GM18868 (cell line): ENCODE results near the gene FASTKD3.

ENCODE experiments used
- ATAC-seq: cut with Tn5 transposase; IDR thresholded peaks from one replicate; pipeline ENCODE4 v1.9.1; 2021; ENCODE audit warnings: mild to moderate bottlenecking, moderate library complexity; ENCODE audit not compliant: unreplicated experiment

The FASTKD3 gene

GRCh38 chr5:7881091-7881490 lies 12.3 kb upstream of the FASTKD3 start:
- no peak for ATAC-seq

- peak; percentile 97 for ATAC-seq
These were observed 9.6 kb upstream of the FASTKD3 start for GRCh38 chr5:7878381-7878873.

DNA sequence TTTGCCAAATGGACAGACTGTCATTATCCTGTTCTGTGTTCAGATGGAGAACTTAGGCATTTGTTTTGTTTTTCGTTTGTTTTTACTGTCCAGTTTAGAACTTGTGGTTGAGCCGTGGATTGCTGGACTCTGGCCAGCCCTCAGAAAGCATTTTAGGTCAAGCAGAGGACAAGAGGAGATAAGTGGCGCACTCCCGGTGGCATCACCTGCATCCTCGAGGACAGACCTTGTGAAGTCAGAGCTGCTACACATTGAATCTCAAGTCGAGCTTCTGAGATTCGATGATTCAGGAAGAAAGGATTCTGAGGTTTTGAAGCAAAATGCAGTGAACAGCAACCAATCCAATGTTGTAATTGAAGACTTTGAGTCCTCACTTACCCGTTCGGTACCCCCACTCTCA lies 9.0 kb upstream of the FASTKD3 start:
- no peak for ATAC-seq

GRCh38 chr5:7876867-7877266 lies 8.0 kb upstream of the FASTKD3 start:
- ATAC-seq: peak; percentile 43

DNA sequence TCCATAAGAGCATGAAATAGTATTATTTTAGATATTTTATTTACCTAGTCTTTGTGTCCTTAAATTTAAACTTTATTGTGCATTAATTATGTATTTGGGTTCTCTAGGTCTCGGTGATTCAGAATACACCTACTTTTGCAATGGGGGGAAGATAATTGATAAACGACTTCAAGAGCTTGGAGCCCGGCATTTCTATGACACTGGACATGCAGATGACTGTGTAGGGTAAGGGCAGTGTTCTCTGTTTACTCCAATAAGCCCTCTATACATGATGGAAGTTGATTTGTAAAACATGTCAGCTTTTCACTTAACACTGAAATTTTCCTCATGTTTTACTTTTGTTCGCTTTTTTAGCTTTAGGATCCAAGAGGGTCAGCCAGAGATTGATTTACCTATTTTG lies 6.3 kb upstream of the FASTKD3 start:
- ATAC-seq: no peak

DNA sequence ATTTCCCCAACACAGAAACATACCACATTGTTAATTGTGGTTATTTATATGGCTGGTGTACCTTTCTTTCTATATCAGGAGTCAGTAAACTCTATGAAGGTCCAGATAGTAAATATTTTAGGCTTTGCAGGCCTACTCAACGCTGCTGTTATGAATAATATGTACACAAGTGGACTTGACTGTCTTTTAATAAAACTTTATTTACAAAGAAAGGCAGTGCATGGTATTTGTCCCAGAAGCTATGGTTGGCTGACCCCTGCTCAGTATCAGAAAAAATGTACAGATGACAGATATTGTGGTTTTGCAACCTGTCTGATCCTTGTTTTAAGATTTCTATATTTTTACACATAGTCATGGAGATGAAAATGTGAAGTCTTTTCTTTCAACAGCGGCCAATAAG lies 5.8 kb upstream of the FASTKD3 start:
- no peak for ATAC-seq

DNA sequence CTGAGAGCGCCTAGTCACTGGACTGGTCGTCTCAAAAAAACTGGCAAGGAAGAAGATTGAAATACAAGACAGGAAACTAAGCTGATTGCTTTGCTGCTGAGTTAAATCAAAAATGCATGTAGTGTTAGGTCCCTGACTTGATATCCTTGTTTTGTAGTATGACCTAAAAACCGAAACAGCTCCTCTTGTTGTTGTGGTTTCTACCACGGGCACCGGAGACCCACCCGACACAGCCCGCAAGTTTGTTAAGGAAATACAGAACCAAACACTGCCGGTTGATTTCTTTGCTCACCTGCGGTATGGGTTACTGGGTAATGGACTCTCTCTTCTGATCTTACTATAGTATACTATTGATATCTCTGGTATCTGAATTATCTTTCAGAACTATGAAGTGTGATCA lies 4.4 kb upstream of the FASTKD3 start:
- ATAC-seq: no peak

GRCh38 chr5:7872517-7873130 lies 3.8 kb upstream of the FASTKD3 start:
- no peak for ATAC-seq

DNA sequence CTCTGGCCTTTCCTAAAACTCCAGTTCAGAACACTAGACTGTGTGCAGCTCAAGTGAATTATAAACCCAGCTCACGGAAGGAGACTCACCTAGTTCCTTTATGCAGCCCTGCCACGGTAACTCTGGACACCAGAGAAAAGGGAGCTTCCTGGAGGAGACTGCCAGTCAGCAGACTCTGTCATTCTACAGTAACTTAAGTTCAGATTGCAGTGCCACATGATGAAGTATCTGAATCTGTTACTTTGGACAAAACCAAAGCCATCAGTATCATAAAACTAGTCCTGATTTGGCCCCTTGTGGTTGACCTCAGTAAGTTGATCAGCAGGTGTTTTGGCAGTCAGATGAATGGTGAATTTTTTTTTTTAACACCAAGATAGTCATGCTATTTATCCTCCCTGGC lies 2.8 kb upstream of the FASTKD3 start:
- ATAC-seq: no peak

DNA sequence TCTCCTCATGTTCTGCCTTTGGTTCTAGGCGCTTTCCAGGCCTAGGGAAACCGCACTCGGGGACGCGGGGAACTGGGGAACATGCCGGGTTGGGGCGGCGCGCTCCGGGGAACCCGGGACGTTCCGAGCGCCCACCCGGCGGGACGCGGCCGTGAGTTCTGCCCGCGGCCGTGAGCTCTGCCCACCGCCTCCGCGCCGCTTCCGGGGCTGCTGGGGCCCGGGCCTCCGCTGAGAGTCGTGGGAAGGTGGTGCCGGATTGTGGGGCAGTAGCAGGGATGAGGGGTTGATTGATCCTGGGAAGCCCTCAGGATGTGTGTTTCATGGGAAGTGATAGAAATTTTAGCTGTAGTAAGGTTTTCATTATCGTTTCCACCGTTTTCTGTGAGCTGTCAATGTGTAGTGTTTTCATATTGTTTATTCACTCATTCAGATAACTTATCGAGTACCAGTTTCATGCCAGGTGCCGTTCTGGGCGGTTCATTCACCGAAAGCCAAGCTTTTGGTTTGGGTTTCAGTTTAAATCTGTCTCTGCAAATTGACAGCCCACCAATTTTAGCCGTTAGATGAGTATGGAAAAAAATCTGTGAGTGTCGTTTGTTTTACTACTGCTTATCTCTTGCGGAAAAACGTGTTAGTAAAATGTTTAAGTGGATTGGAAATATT lies 774 bp upstream of the FASTKD3 start:
- ATAC-seq: peak; percentile 32

DNA sequence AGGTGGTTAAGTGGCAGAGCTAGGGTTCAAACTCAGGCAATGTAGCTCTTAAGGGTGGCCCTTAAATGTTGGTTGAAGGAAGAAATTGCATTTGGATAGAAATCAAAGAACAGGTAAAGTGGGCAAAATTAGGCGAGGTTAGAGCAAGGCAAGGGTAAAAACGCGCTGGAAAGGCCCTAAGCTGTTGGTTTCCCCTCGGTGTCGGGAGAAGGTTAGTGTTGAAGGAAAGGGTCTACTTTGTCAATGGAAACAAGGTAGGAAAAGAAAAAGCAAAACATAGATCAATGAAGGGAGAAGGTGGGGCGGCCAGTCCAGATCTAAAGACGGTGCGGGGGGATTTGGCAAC lies 431 bp downstream of the FASTKD3 start:
- ATAC-seq: no peak

- ATAC-seq: no peak
These were observed 1.6 kb downstream of the FASTKD3 start for GRCh38 chr5:7867260-7867659.

- ATAC-seq: no peak
These were observed 2.6 kb downstream of the FASTKD3 start for GRCh38 chr5:7866196-7866595.

DNA sequence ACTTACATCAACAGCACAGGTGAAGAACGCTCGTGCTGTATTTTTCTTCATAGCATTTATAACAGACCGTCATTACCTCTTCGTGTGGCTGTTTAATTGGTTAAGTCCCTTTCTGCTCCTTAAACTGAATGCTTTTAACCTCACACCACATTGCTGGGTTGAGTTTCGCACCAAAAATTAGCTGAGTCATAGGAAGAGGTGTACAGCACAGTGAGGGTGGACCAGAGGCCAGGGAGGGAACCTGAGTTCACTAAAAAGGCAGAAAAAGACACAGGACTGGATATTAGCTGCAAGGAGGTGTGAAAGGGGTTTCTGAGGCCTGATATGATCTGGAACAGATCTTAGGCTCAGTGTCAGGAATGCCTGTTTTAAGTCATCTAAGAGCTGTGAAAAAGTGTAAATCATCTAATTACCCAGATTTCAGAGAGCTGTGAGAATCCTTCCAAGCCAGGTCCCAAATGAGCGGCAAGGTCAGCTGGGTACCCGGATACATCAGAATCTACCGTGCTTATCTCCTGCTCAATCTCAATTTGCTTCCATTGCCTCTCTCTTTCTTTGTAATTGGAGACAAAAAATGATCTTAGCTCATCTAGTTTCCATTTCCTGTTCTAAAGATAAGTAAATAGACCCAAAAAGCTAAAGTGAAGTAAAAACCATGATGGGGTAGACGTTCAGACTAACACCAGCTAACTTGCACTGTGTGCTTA lies 10.8 kb downstream of the FASTKD3 start:
- ATAC-seq: peak; percentile 57

DNA sequence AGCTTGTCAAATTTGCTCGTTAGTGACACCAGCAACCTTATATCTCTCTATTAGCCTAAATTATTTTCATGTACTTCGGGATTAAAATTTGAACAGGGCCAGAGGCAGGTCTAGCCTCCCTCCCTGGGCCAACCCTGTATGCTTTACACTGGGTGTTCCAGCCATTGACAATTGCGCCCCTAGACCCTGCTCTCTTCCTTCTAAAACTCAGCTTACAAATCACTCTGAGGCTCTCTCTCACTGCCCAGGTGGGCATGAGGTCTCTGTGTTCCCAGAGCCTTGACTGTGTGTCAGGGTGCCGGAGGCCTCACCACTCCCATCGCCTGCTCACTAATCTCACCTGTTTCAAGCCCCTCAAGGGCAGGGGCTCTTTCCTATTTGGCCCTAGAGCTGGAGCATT lies 11.5 kb downstream of the FASTKD3 start:
- no peak for ATAC-seq

DNA sequence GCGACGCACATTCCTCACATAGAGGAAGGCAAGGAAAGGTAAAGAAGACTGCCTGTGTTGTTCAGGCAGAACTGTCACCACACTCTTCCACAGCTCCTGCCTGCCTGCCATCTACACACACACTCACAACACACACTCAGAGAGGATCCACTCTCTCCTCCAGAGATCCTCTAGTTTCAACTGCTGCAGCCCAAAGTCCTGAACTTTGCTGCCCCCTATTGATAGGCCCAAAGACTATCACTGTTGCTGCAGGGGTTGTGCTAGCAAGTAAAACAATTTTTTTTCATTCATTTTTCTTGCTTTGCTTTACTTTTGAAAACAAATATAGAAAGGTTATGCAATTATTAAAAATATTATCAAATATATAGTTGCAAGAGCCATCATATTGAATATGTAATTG lies 12.0 kb downstream of the FASTKD3 start:
- ATAC-seq: peak; percentile 38

GRCh38 chr5:7855611-7856010 lies 13.2 kb downstream of the FASTKD3 start:
- ATAC-seq: no peak

DNA sequence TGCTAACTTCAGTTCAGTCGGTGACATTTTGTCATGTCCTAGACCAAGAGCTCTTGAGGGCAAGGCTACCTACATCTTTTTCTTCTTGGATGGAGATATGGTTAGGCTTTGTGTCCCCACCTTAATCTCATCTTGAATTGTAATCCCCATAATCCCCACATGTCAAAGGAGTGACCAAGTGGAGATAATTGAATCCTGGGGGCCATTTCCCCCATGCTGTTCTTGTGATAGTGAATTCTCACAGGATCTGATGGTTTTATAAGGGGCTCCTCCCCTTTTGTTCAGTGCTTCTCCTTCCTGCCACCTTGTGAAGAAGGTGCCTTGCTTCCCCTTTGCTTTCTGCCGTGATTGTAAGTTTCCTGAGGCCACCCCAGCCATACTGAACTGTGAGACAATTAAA lies 15.8 kb downstream of the FASTKD3 start:
- ATAC-seq: no peak

DNA sequence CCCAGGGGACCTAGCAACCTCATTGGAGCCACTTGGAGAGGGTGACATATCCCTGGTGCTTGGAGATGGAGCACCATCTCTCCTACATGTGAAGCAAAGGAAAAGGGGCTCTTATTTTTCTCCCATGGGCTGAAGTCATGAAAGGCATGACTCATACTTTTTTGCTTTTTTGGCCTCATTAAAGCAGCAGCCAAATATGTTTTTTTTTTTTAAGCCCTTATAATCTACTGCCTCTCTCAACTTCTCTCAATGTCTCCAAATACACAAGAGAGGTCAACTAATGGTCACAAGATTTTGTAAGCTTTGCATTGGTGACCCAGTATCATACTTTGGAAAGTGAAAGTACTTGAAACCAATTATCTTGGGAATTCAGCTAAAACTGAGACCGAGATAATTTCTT lies 16.3 kb downstream of the FASTKD3 start:
- ATAC-seq: peak; percentile 52

- ATAC-seq: no peak
These were observed 17.1 kb downstream of the FASTKD3 start for GRCh38 chr5:7851617-7852289.

DNA sequence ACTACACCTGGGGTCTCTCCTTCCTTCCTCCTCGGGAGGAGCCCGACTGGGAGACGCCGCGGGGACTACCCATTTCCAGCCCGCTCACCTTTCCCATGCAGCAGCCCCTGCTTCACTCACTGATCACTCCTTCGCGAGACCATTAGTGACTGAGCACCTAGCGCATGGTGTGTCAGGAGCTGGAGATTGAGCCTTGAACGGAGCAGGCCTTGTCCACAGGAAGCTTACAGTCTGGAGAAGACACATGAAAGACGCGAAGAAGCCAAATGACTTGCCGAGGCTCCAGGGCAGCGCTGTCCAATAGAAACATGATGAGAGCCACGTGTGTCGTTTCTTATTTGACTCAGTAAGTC lies 17.6 kb downstream of the FASTKD3 start:
- ATAC-seq: no peak
